ENCODE measurements around the gene SH3D19.

Gene SH3D19

GRCh38 chr4:151304755-151305154 lies 20.6 kb downstream of the SH3D19 start:
- Histone ChIP-seq H3K4me1 (ENCODE audit: control insufficient read depth in 5 of 5, insufficient read depth in 5 of 5, low read length in 5 of 5) (no peaks in the 10 kb centered on the region), H3K4me3 (ENCODE audit: low read depth in 1 of 5, low read length in 5 of 5) (no peak overlapping the region), H3K9ac (ENCODE audit: low read length in 5 of 5) (no peak overlapping the region), H3K27me3 (ENCODE audit: control insufficient read depth in 5 of 5, insufficient read depth in 4 of 5, low read length in 5 of 5) (no peaks in the 10 kb centered on the region), H3K36me3 (ENCODE audit: control insufficient read depth in 5 of 5, insufficient read depth in 5 of 5, low read length in 5 of 5) (no peaks in the 10 kb centered on the region), H3K27ac (ENCODE audit: low read depth, low read length) (no peak overlapping the region), H3K9me3 (ENCODE audit: control insufficient read depth in 5 of 5, low read length in 5 of 5) (no peaks in the 10 kb centered on the region)

GRCh38 chr4:151304226-151304625 lies 21.2 kb downstream of the SH3D19 start:
- Histone ChIP-seq H3K4me3 (ENCODE audit: low read depth in 1 of 5, low read length in 5 of 5) (no peak overlapping the region), H3K27me3 (ENCODE audit: control insufficient read depth in 5 of 5, insufficient read depth in 4 of 5, low read length in 5 of 5) (no peaks in the 10 kb centered on the region), H3K36me3 (ENCODE audit: control insufficient read depth in 5 of 5, insufficient read depth in 5 of 5, low read length in 5 of 5) (no peaks in the 10 kb centered on the region), H3K27ac (ENCODE audit: low read depth, low read length) (no peak overlapping the region), H3K9ac (ENCODE audit: low read length in 5 of 5) (no peak overlapping the region), H3K4me1 (ENCODE audit: control insufficient read depth in 5 of 5, insufficient read depth in 5 of 5, low read length in 5 of 5) (no peaks in the 10 kb centered on the region), H3K9me3 (ENCODE audit: control insufficient read depth in 5 of 5, low read length in 5 of 5) (no peaks in the 10 kb centered on the region)

GRCh38 chr4:151302432-151302831 lies 23.0 kb downstream of the SH3D19 start:
- no peaks in the 10 kb centered on the region for H3K27me3 ChIP-seq (ENCODE audit: control insufficient read depth in 5 of 5, insufficient read depth in 4 of 5, low read length in 5 of 5)
- no peaks in the 10 kb centered on the region for H3K9me3 ChIP-seq (ENCODE audit: control insufficient read depth in 5 of 5, low read length in 5 of 5)
- no peak overlapping the region for H3K9ac ChIP-seq (ENCODE audit: low read length in 5 of 5)
- peaks cover 0 to 2% (median 0%) of the 10 kb centered on the region in 5 donors for H3K4me1 ChIP-seq (ENCODE audit: control insufficient read depth in 5 of 5, insufficient read depth in 5 of 5, low read length in 5 of 5)
- no peak overlapping the region for H3K4me3 ChIP-seq (ENCODE audit: low read depth in 1 of 5, low read length in 5 of 5)
- H3K27ac ChIP-seq (ENCODE audit: low read depth, low read length), result no peak overlapping the region
- no peaks in the 10 kb centered on the region for H3K36me3 ChIP-seq (ENCODE audit: control insufficient read depth in 5 of 5, insufficient read depth in 5 of 5, low read length in 5 of 5)

GRCh38 chr4:151297170-151297569 lies 28.2 kb downstream of the SH3D19 start:
- Histone ChIP-seq H3K27ac (ENCODE audit: low read depth, low read length) (no peak overlapping the region), H3K9ac (ENCODE audit: low read length in 5 of 5) (peak overlapping the region in 1 of 5 donors; percentile 4)

GRCh38 chr4:151296227-151296626 lies 29.2 kb downstream of the SH3D19 start:
- no peaks in the 10 kb centered on the region for H3K36me3 ChIP-seq (ENCODE audit: control insufficient read depth in 5 of 5, insufficient read depth in 5 of 5, low read length in 5 of 5)
- no peak overlapping the region for H3K4me3 ChIP-seq (ENCODE audit: low read depth in 1 of 5, low read length in 5 of 5)
- H3K9ac ChIP-seq (ENCODE audit: low read length in 5 of 5), result no peak overlapping the region
- H3K4me1 ChIP-seq (ENCODE audit: control insufficient read depth in 5 of 5, insufficient read depth in 5 of 5, low read length in 5 of 5), result peaks cover 0 to 5% (median 0%) of the 10 kb centered on the region in 5 donors
- H3K27me3 ChIP-seq (ENCODE audit: control insufficient read depth in 5 of 5, insufficient read depth in 4 of 5, low read length in 5 of 5), result no peaks in the 10 kb centered on the region
- H3K9me3 ChIP-seq (ENCODE audit: control insufficient read depth in 5 of 5, low read length in 5 of 5), result no peaks in the 10 kb centered on the region
- no peak overlapping the region for H3K27ac ChIP-seq (ENCODE audit: low read depth, low read length)

More at GRCh38 chr4:151297170-151297569, 28.2 kb downstream of the SH3D19 start:
- H3K4me1 ChIP-seq (ENCODE audit: control insufficient read depth in 5 of 5, insufficient read depth in 5 of 5, low read length in 5 of 5), result peaks cover 0 to 5% (median 0%) of the 10 kb centered on the region in 5 donors
- H3K27me3 ChIP-seq (ENCODE audit: control insufficient read depth in 5 of 5, insufficient read depth in 4 of 5, low read length in 5 of 5), result no peaks in the 10 kb centered on the region
- H3K9me3 ChIP-seq (ENCODE audit: control insufficient read depth in 5 of 5, low read length in 5 of 5), result no peaks in the 10 kb centered on the region
- H3K4me3 ChIP-seq (ENCODE audit: low read depth in 1 of 5, low read length in 5 of 5), result no peak overlapping the region
- no peaks in the 10 kb centered on the region for H3K36me3 ChIP-seq (ENCODE audit: control insufficient read depth in 5 of 5, insufficient read depth in 5 of 5, low read length in 5 of 5)

GRCh38 chr4:151294833-151295496 lies 30.4 kb downstream of the SH3D19 start:
- no peak overlapping the region for H3K27ac ChIP-seq (ENCODE audit: low read depth, low read length)
- no peak overlapping the region for H3K4me3 ChIP-seq (ENCODE audit: low read depth in 1 of 5, low read length in 5 of 5)
- H3K36me3 ChIP-seq (ENCODE audit: control insufficient read depth in 5 of 5, insufficient read depth in 5 of 5, low read length in 5 of 5), result no peaks in the 10 kb centered on the region
- peaks cover 0 to 5% (median 0%) of the 10 kb centered on the region in 5 donors for H3K4me1 ChIP-seq (ENCODE audit: control insufficient read depth in 5 of 5, insufficient read depth in 5 of 5, low read length in 5 of 5)
- no peaks in the 10 kb centered on the region for H3K27me3 ChIP-seq (ENCODE audit: control insufficient read depth in 5 of 5, insufficient read depth in 4 of 5, low read length in 5 of 5)
- H3K9me3 ChIP-seq (ENCODE audit: control insufficient read depth in 5 of 5, low read length in 5 of 5), result peaks cover 0 to 5% (median 0%) of the 10 kb centered on the region in 5 donors
- H3K9ac ChIP-seq (ENCODE audit: low read length in 5 of 5), result no peak overlapping the region

- H3K27me3 ChIP-seq (ENCODE audit: control insufficient read depth in 5 of 5, insufficient read depth in 4 of 5, low read length in 5 of 5), result no peaks in the 10 kb centered on the region
- H3K36me3 ChIP-seq (ENCODE audit: control insufficient read depth in 5 of 5, insufficient read depth in 5 of 5, low read length in 5 of 5), result no peaks in the 10 kb centered on the region
- no peak overlapping the region for H3K9ac ChIP-seq (ENCODE audit: low read length in 5 of 5)
- no peaks in the 10 kb centered on the region for H3K4me1 ChIP-seq (ENCODE audit: control insufficient read depth in 5 of 5, insufficient read depth in 5 of 5, low read length in 5 of 5)
- peaks cover 0 to 7% (median 0%) of the 10 kb centered on the region in 5 donors for H3K9me3 ChIP-seq (ENCODE audit: control insufficient read depth in 5 of 5, low read length in 5 of 5)
- H3K4me3 ChIP-seq (ENCODE audit: low read depth in 1 of 5, low read length in 5 of 5), result no peak overlapping the region
- H3K27ac ChIP-seq (ENCODE audit: low read depth, low read length), result no peak overlapping the region
These were observed 33.4 kb downstream of the SH3D19 start for GRCh38 chr4:151292038-151292437.

GRCh38 chr4:151291485-151291884 lies 33.9 kb downstream of the SH3D19 start:
- Histone ChIP-seq H3K4me1 (ENCODE audit: control insufficient read depth in 5 of 5, insufficient read depth in 5 of 5, low read length in 5 of 5) (no peaks in the 10 kb centered on the region), H3K36me3 (ENCODE audit: control insufficient read depth in 5 of 5, insufficient read depth in 5 of 5, low read length in 5 of 5) (no peaks in the 10 kb centered on the region), H3K27ac (ENCODE audit: low read depth, low read length) (no peak overlapping the region), H3K9me3 (ENCODE audit: control insufficient read depth in 5 of 5, low read length in 5 of 5) (peaks cover 0 to 7% (median 0%) of the 10 kb centered on the region in 5 donors), H3K4me3 (ENCODE audit: low read depth in 1 of 5, low read length in 5 of 5) (no peak overlapping the region), H3K9ac (ENCODE audit: low read length in 5 of 5) (no peak overlapping the region), H3K27me3 (ENCODE audit: control insufficient read depth in 5 of 5, insufficient read depth in 4 of 5, low read length in 5 of 5) (no peaks in the 10 kb centered on the region)

GRCh38 chr4:151287409-151287808 lies 38.0 kb downstream of the SH3D19 start:
- Histone ChIP-seq H3K36me3 (ENCODE audit: control insufficient read depth in 5 of 5, insufficient read depth in 5 of 5, low read length in 5 of 5) (no peaks in the 10 kb centered on the region), H3K27me3 (ENCODE audit: control insufficient read depth in 5 of 5, insufficient read depth in 4 of 5, low read length in 5 of 5) (no peaks in the 10 kb centered on the region), H3K4me3 (ENCODE audit: low read depth in 1 of 5, low read length in 5 of 5) (no peak overlapping the region), H3K9me3 (ENCODE audit: control insufficient read depth in 5 of 5, low read length in 5 of 5) (peaks cover 0 to 9% (median 0%) of the 10 kb centered on the region in 5 donors), H3K4me1 (ENCODE audit: control insufficient read depth in 5 of 5, insufficient read depth in 5 of 5, low read length in 5 of 5) (peaks cover 0 to 6% (median 0%) of the 10 kb centered on the region in 5 donors), H3K9ac (ENCODE audit: low read length in 5 of 5) (no peak overlapping the region), H3K27ac (ENCODE audit: low read depth, low read length) (no peak overlapping the region)

- H3K4me1 ChIP-seq (ENCODE audit: control insufficient read depth in 5 of 5, insufficient read depth in 5 of 5, low read length in 5 of 5), result peaks cover 0 to 6% (median 0%) of the 10 kb centered on the region in 5 donors
- no peak overlapping the region for H3K9ac ChIP-seq (ENCODE audit: low read length in 5 of 5)
- peaks cover 0 to 2% (median 0%) of the 10 kb centered on the region in 5 donors for H3K9me3 ChIP-seq (ENCODE audit: control insufficient read depth in 5 of 5, low read length in 5 of 5)
- H3K27ac ChIP-seq (ENCODE audit: low read depth, low read length), result no peak overlapping the region
- H3K27me3 ChIP-seq (ENCODE audit: control insufficient read depth in 5 of 5, insufficient read depth in 4 of 5, low read length in 5 of 5), result no peaks in the 10 kb centered on the region
- H3K4me3 ChIP-seq (ENCODE audit: low read depth in 1 of 5, low read length in 5 of 5), result no peak overlapping the region
- no peaks in the 10 kb centered on the region for H3K36me3 ChIP-seq (ENCODE audit: control insufficient read depth in 5 of 5, insufficient read depth in 5 of 5, low read length in 5 of 5)
These were observed 40.7 kb downstream of the SH3D19 start for GRCh38 chr4:151284534-151285245.

Measured in subcutaneous abdominal adipose tissue (tissue), 5 donors.